GM19468 (cell line): ENCODE measurements around the gene SMIM32.

Experiments
- ATAC-seq: cut with Tn5 transposase; IDR thresholded peaks from one replicate; pipeline ENCODE4 v1.9.1; 2021; ENCODE audit warnings: mild to moderate bottlenecking, moderate library complexity, moderate number of reproducible peaks; ENCODE audit not compliant: unreplicated experiment; ENCODE audit errors: extremely low read depth

Gene SMIM32

GRCh38 chr5:136208916-136209315 lies 16.0 kb upstream of the SMIM32 start:
- ATAC-seq, result no peak

DNA sequence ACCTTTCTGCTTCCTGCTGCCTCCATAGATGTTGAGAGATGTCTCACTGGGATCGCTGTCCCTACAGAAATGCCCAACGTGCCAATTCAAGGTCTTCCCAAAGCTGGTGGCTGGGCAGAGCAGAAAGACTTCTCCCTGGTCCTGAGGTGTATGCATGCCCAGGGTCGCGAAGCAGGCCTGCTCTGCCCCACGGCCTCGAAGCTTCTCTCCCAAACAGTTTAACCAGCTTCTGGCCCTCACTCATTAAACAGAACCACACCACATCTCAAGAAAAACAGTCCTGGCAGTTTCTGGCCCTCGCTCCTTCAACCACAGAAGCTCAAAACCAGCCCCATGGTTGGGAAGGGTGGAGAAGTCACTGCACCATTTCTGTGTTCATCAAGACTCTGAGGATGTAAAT lies 14.7 kb upstream of the SMIM32 start:
- ATAC-seq, result no peak

GRCh38 chr5:136206361-136206760 lies 13.4 kb upstream of the SMIM32 start:
- no peak for ATAC-seq

DNA sequence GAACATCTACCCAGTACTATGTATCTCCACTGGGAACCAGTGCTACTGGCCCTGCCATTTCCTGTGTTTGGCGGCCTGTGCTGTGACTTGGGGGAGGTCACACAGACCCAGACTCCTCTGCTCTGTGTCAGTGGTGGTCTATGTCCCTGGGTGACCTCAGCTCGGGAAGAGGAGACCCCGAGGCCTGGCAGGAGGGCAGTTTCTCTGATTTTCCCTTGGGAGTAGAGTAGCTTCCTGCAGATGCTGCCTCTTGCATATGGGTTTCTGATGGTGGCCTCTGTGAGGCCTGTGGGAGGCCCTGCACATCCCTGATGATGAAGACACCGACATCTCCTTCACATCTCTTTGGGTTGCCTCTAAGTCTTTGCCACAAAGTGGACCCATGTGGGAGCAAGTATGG lies 13.0 kb upstream of the SMIM32 start:
- ATAC-seq, result no peak

GRCh38 chr5:136205061-136205702 lies 12.2 kb upstream of the SMIM32 start:
- no peak for ATAC-seq

DNA sequence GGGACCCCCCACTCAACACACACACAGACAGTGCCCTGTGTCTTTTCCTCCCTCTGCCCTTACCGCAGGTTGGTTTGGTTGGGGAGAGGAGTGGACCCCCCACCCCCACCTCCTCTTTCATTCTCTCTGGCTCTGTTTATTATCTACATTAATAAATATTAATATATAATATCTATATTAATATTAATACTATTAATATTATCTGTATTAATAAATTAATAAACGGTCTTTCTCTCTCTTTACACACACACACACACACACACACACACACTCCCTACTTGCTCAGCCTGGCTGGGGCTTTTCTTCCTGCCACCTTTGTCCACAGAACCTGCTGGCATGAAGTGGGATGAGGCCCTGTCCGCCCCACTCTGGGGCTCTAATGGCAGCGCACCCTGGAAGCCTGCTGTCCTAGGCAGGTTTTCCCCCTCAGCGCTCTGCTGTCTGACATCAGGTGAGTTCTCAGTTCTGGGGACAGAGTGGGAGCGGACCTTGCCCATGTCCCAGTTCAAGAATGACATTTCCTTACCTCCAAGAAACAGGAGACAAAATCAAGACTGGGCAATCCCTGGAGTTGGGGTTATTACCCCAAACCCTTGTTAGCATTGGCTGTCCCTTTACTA lies 10.5 kb upstream of the SMIM32 start:
- ATAC-seq, result no peak

DNA sequence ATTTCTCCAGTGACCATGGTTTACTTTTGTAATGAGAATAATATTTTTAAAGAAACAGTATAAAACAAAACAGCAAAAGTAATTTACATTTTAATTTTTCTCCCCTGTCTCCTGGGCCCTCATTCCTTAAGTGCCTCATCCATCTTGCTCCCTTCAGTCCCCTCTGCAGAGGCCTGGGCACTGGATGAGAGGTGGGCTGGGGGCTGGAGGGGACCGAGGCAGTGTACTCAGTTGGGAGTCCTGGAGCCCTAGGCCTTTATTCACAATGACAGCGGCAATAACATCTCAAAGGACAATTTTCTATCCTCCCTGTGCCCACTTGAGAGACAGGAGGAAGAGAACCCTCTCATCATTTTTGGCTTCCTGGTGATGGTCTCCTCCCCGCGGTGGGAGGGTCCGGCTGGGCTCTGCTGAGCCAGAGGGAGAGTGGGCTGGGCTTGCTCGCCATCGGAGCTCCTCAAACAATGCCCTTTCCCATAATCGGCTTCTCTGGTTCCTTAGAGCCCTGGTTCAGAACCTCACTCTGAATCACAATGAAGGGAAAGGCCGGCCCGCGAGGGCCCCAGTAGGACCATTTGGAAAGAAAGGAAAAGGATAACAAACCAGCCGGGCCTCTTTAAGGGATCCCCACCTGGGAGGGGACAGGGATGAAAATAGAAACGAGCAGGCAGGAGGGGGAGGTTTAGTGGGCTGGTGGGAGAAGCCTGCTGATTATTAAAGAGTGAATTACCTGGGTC lies 9.7 kb upstream of the SMIM32 start:
- ATAC-seq, result no peak

GRCh38 chr5:136201870-136202269 lies 8.9 kb upstream of the SMIM32 start:
- ATAC-seq, result no peak

- ATAC-seq, result no peak
Measured at GRCh38 chr5:136200761-136201160, 7.8 kb upstream of the SMIM32 start.

GRCh38 chr5:136200130-136200529 lies 7.2 kb upstream of the SMIM32 start:
- no peak for ATAC-seq

- ATAC-seq, result no peak
Measured at GRCh38 chr5:136199408-136199807, 6.4 kb upstream of the SMIM32 start.

GRCh38 chr5:136198453-136198852 lies 5.5 kb upstream of the SMIM32 start:
- ATAC-seq, result no peak

- ATAC-seq, result no peak
Measured at GRCh38 chr5:136197462-136198142, 4.6 kb upstream of the SMIM32 start.

GRCh38 chr5:136195971-136196820 lies 3.2 kb upstream of the SMIM32 start:
- no peak for ATAC-seq

DNA sequence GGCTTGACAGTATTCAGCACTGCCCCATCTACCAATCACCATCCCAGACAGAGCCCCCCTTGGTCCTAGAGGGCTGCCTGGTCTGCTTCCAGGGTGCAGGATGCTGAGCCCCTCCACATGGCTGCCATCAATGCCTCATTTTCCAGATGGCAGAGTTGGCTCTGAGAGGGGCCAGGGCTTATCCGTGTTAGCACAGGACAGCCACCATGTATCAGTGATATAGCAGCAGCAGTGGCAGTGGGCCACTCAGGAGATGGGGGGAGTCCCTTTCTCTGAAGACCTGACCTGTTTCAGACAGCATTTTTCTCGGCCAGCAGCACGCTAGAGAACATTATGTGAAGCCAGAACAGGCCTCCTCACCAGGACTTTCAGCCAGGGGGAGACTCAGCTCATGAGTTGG lies 1.6 kb upstream of the SMIM32 start:
- no peak for ATAC-seq

DNA sequence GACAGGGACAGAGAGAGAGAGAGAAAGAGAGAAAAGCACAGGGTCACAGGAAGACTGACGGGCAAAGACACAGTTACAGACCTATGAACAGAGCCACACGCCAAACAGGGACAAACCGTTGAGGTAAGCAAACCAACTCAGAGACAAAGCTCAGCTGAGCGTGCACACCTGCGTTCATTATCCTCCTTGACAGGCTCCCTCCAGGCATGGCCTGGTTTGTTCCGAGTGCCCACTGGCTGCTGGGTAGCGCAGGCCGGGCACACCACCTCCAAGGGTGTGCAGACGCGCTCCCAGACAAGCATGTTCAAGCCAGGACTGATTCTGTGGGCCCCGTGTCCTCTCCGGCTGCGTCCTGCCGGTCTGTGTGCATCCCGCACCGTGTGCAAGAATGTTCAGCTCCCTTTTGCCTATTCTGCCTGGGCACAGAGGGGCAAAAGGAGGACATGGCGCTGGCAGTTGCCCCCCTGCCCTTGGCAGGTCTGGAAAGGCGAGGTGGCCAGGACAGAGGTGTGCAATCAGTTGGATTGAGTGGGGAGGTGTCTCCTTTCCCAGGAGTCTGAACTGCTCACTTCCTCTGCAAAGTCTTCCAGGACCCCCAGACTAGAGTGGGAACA lies 467 bp upstream of the SMIM32 start:
- ATAC-seq, result no peak

GRCh38 chr5:136192015-136192525 lies 892 bp downstream of the SMIM32 start:
- ATAC-seq, result no peak

DNA sequence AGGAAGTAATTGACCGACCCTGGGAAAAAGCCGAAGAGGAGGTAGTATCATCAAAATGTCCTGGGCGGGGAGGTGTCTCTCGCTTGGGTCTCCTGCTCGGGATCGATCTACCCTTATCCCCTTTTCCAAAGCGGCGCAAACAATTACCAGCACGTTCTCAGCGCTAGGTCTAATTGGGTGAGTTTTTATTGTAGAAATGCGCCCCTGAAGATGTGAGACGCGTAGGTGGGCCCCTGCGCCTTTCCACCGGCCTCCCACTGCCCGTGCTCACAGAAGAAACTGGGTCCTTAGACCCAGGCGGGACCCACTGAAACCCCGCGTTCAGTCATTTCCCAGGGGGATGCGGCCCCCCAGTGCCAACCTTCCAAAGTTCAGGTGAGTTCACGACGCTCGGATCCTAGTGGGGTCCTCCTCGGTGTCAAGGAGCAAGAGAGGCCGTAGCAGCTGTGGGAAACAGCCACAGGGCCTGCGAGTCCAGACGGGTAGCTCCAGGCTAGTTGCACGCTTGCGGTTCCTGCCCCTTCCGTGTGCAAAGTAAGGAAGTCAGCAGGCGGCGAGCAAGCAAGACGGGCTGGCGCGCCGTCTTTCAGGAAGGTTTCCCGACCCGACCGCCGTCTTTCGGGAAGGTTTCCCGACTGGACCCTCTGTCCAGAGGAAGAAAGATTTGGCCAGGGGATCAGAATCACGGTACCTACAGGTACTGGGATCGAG lies 1.5 kb downstream of the SMIM32 start:
- no peak for ATAC-seq

GRCh38 chr5:136190904-136191303 lies 2.1 kb downstream of the SMIM32 start:
- no peak for ATAC-seq
